Esophagus muscularis mucosa (tissue), 4 donors: ENCODE measurements around the gene LAMP5. TPM values are rescaled to one million over a fixed set of nuclear protein-coding genes. Genes with fewer than 3 reads are reported as not detected.

ENCODE experiments used
- DNase-seq: peaks from one replicate; pipeline ENCODE4 v3.0.0-alpha.2; 2017; ENCODE audit errors: extremely low spot score
- H3K27ac ChIP-seq, 4 donors: fragments of 200-600 bp; sonication (generic); replicated peaks in 1 of 4; 1 replicate in 3 of 4; 2 replicates in 1 of 4; pipeline ENCODE4 v1.5.1; 2016 to 2019; ENCODE audit warnings: mild to moderate bottlenecking in 1 of 4
- H3K27me3 ChIP-seq, 4 donors: fragments of 200-600 bp; sonication (generic); one replicate each; pipeline versions ENCODE4 v1.5.1 to v1.6.0; 2016 to 2019
- H3K36me3 ChIP-seq, 4 donors: fragments of 200-600 bp; sonication (generic); one replicate each; pipeline ENCODE4 v1.5.1; 2016 to 2019
- H3K4me1 ChIP-seq, 4 donors: fragments of 200-600 bp; sonication (generic); one replicate each; pipeline ENCODE4 v1.5.1; 2016 to 2019
- H3K4me3 ChIP-seq, 4 donors: fragments of 200-600 bp; sonication (generic); 1 replicate in 2 of 4; 2 replicates in 2 of 4; pipeline ENCODE4 v1.5.1; 2016 to 2019; ENCODE audit warnings: mild to moderate bottlenecking in 4 of 4, moderate library complexity in 1 of 4
- H3K9me3 ChIP-seq, 4 donors: fragments of 200-600 bp; sonication (generic); 1 replicate in 3 of 4; 2 replicates in 1 of 4; pipeline ENCODE4 v1.5.1; 2016 to 2019
- CTCF ChIP-seq, 3 experiments: fragments of 200-600 bp in 2 of 3; fragments of 450-650 bp in 1 of 3; sonication (generic) in 2 of 3; IDR thresholded peaks; one replicate each; pipeline ENCODE4 v1.5.1; 2017 to 2019; ENCODE audit warnings: antibody characterized with exemption in 3 of 3, mild to moderate bottlenecking in 2 of 3, moderate library complexity in 1 of 3
- EP300 ChIP-seq: sonication (generic); formaldehyde crosslinking; IDR thresholded peaks from one replicate; pipeline ENCODE4 v1.6.1; 2017; ENCODE audit warnings: antibody characterized with exemption
- POLR2A ChIP-seq: fragments of 450-650 bp; IDR thresholded peaks from one replicate; pipeline ENCODE4 v1.6.1; 2017; ENCODE audit warnings: antibody characterized with exemption, moderate library complexity, mild to moderate bottlenecking, low read depth
- POLR2AphosphoS5 ChIP-seq, 2 donors: sonication (generic); formaldehyde crosslinking; IDR thresholded peaks; one replicate each; pipeline ENCODE4 v1.6.1; 2017; ENCODE audit warnings: antibody characterized with exemption in 2 of 2
- WGBS: methylation state at CpG from one replicate; pipeline ENCODE4 v1.1.5; 2018; 5-methylcytosine and 5-hydroxymethylcytosine counted together
- intact Hi-C: fragments of 100-400 bp; cut with DNase I; formaldehyde crosslinking; loops from one replicate; pipeline ENCODE4 v1.15.1; 2023
- total RNA-seq, 4 donors: library from RNA; depleted of rRNA; stranded (reverse); fragments of >200 nt; gene quantifications; one replicate each; pipeline versions ENCODE4 v1.1.0 to v1.2.1, GENCODE V29; 2016

Gene LAMP5
- total RNA-seq, 4 donors from 2014 or later = 0.17 TPM; not detected in 3

- Histone ChIP-seq H3K36me3 (no peaks in the 10 kb centered on the region), H3K4me1 (no peaks in the 10 kb centered on the region), H3K9me3 (no peaks in the 10 kb centered on the region), H3K27me3 (peaks cover 0 to 5% (median 0%) of the 10 kb centered on the region in 4 donors), H3K27ac (no peak overlapping the region), H3K4me3 (no peak overlapping the region)
- intact Hi-C loops = no loop called here
- 75% methylated on average over 4 of the region's 4 CpGs for WGBS
- DNase-seq = peak; percentile 66
- no peak for TF ChIP-seq POLR2A
- no peak for TF ChIP-seq POLR2AphosphoS5 (IDR thresholded peaks at IDR 0.05)
- TF ChIP-seq CTCF (IDR thresholded peaks at IDR 0.05) = no peak
- no peak for TF ChIP-seq EP300
These were observed 62.3 kb downstream of the LAMP5 start for GRCh38 chr20:9576695-9577094.

- Histone ChIP-seq H3K27ac (no peak overlapping the region), H3K4me3 (no peak overlapping the region), H3K4me1 (no peaks in the 10 kb centered on the region), H3K27me3 (peaks cover 0 to 5% (median 0%) of the 10 kb centered on the region in 4 donors), H3K36me3 (no peaks in the 10 kb centered on the region), H3K9me3 (no peaks in the 10 kb centered on the region)
- no peak for DNase-seq
- intact Hi-C loops = no loop called here
- 90% methylated on average over 7 of the region's 7 CpGs for WGBS
- no peak for TF ChIP-seq POLR2AphosphoS5 (IDR thresholded peaks at IDR 0.05)
- TF ChIP-seq POLR2A = no peak
- no peak for TF ChIP-seq EP300
- no peak for TF ChIP-seq CTCF (IDR thresholded peaks at IDR 0.05)
These were observed 63.0 kb downstream of the LAMP5 start for GRCh38 chr20:9577397-9577796.

- Histone ChIP-seq H3K4me1 (no peaks in the 10 kb centered on the region), H3K27me3 (peaks cover 0 to 5% (median 0%) of the 10 kb centered on the region in 4 donors), H3K27ac (no peak overlapping the region), H3K9me3 (no peaks in the 10 kb centered on the region), H3K36me3 (no peaks in the 10 kb centered on the region), H3K4me3 (no peak overlapping the region)
- TF ChIP-seq CTCF (IDR thresholded peaks at IDR 0.05) = no peak
- no peak for TF ChIP-seq POLR2AphosphoS5 (IDR thresholded peaks at IDR 0.05)
- TF ChIP-seq EP300 = no peak
- TF ChIP-seq POLR2A = no peak
- DNase-seq = no peak
- WGBS = 57% methylated on average over 2 of the region's 2 CpGs
- intact Hi-C loops = no loop called here
These were observed 64.2 kb downstream of the LAMP5 start for GRCh38 chr20:9578594-9578993.
